Astrocyte of the cerebellum (primary cell): ENCODE results near the gene RASGRP3.

Experiments
- DNase-seq: peaks from one replicate; pipeline ENCODE4 v3.0.0-alpha.2; 2011; ENCODE audit warnings: low read depth
- H3K4me3 ChIP-seq: 2 replicates; pipeline ENCODE4 v1.5.1; 2011; ENCODE audit warnings: mild to moderate bottlenecking, low read depth, low read length, moderate library complexity
- in situ Hi-C: cut with HindIII; loops from 2 replicates; pipeline ENCODE4 v1.10.0; 2017; ENCODE audit warnings: low sequenced_read_pairs
- TF ChIP-seq, protein P1 (sequence below): IDR thresholded peaks from 2 replicates; pipeline ENCODE4 v1.5.1; 2012; ENCODE audit warnings: low read length, low read depth, moderate library complexity, mild to moderate bottlenecking; ENCODE audit errors: missing control alignments

RASGRP3 gene

DNA sequence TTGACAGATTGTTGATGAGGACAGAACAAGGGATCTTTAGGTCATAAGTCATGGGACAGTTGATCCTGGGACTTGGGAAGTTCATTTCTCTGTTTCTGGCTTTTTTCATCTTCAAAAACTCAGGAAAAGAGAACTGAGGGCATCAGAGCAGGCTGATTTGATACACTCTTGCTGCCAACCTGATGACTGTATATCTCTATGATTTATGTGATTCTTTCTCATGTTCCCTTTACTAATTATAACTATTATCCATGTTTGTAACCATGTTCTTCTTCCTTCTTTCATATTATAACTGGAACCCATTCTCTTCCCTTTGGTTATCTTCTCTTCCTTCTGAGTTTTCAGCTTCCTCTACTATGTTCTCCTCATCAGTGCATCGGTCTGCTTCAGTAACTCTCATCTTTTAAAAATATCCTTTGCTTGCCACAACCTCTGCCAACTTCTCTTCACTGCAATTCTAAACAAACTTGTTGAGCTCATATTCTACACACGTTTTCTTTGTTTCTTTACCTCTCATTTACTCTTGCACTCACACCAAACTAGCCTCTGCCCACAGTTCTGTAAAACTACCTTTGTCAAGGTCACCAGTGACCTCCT lies 13.5 kb downstream of the RASGRP3 start:
- in situ Hi-C loops: no loop called here
- DNase-seq: no peak
- TF ChIP-seq, protein P1, sequence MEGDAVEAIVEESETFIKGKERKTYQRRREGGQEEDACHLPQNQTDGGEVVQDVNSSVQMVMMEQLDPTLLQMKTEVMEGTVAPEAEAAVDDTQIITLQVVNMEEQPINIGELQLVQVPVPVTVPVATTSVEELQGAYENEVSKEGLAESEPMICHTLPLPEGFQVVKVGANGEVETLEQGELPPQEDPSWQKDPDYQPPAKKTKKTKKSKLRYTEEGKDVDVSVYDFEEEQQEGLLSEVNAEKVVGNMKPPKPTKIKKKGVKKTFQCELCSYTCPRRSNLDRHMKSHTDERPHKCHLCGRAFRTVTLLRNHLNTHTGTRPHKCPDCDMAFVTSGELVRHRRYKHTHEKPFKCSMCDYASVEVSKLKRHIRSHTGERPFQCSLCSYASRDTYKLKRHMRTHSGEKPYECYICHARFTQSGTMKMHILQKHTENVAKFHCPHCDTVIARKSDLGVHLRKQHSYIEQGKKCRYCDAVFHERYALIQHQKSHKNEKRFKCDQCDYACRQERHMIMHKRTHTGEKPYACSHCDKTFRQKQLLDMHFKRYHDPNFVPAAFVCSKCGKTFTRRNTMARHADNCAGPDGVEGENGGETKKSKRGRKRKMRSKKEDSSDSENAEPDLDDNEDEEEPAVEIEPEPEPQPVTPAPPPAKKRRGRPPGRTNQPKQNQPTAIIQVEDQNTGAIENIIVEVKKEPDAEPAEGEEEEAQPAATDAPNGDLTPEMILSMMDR: no peak
- no peak overlapping the region for H3K4me3 ChIP-seq

DNA sequence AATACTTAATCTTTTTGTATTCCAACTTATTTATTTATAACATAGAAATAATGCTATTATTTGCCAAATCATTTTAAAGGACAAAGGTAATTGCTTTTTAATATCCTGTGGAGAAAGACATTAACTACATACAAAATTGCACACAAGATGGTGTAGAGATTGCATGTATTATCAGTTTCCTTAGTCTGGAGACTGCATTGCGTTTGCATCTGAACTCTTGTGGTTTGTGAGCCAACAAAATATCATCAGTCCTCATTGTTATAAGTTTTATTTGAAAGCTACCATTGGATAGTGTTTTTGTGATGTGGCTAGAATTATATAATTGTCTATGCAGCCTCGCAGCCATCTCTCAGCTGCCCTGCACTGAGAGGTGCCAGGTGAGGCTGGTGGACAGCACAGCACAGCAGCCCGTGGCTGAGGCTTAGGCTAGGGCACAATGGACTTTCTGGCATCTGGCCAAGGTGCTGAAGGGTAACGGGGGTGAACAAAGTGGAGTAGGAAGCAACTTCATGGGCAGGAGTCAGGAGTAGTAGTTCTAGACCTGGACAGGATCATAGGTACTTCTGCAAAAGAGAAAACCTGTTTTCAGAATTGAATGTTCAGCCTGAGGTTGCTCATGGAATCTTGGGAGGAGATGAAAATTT lies 15.1 kb downstream of the RASGRP3 start:
- in situ Hi-C loops: no loop called here
- TF ChIP-seq, protein P1: no peak
- DNase-seq: no peak
- no peak overlapping the region for H3K4me3 ChIP-seq

DNA sequence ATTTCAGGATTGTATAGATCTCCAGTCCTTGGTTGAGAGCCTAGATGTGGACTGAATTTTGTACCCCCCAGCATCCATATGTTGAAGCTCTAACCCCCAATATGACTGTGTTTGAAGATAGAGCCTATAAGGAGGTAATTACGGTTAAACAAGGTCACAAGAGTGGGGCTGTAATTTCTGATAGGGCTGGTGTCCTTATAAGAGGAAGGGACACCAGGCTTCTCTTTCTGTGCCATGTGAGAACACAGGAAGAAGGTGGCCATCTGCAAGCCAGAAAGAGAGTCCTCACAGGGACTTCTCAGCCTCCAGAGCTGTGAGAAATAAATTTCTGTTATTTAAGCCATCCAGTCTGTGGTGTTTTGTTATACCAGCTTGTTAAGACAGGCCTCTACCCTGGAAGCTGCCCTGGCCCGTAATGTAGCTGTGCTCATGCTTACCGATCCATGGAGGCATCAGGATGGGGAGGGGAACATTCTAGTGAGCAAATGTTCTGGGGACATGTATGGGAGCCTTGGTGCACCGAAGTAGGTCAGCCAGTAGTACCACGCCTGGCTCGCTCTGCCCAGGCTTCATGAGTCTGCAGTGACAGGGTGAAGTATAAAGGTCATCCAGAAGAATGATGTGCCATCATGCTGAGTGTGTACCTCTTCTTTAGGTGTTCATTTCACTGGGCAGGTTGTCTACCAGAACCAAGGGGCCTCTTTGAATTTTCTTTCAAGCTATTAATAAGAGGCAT lies 16.1 kb downstream of the RASGRP3 start:
- no peak overlapping the region for H3K4me3 ChIP-seq
- no peak for DNase-seq
- TF ChIP-seq, protein P1: no peak
- in situ Hi-C loops: no loop called here

DNA sequence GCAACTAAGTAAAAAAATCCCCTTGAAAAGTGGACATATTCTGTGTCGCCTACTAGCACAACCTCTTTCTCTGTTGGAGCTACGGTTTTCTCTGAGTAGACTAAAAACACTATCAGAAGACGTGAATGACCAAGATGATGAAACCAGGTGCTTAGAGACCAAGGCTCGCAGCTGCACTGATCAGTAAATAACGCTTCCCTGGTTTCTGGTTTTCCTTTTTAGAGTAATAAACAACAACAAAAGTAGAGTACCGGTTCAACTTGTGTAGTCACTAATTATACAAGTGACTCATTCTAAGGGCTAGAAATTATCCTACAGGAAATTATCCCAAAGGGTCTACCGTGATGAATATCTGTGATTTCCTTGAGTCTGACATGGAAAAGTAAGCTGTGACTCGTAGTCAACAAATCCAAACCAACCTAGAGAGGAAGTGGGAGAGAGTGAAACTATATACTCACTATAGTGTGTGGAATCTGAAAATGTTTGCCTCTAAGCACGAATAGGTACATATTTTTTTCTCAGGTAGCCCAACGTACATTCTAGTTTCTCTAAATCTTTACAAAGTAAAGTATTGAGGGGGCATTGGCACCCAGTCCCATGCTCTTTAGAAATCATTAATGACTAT lies 17.8 kb downstream of the RASGRP3 start:
- no peak overlapping the region for H3K4me3 ChIP-seq
- in situ Hi-C loops: no loop called here
- TF ChIP-seq, protein P1: no peak
- DNase-seq: no peak

DNA sequence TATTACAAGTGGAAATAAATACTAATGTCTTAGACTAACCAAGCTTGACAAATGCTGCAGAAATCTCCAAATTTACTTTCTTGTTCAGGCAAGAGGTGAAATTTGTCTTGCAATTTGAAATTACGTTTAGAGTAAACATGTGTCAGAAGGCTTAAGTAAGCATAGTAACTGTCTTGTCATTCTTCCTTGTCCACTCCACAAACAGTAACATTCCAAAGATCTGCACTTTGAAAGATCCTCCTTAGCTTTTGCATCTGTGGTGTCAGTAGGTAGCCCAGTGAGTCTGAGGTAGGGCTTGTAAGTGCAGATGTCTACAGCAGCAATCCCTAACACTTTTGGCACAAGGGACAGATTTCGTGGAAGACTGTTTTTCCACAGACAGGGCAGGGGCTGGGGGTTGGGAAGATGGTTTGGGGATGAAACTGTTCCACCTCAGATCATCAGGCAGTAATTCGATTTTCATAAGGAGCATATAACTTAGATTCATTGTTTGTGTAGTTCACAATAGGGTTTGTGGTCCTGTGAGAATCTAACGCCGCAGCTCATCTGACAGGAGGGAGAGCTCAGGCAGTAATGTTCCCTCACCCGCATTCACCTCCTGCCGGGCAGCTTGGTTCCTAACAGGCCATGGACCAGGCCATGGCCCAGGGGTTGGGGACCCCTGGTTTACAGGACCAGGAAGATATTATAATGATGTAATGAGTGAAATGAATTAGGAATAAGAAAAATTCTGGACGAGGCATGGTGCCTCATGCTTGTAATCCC lies 18.6 kb downstream of the RASGRP3 start:
- no peak for DNase-seq
- in situ Hi-C loops: no loop called here
- no peak overlapping the region for H3K4me3 ChIP-seq
- TF ChIP-seq, protein P1: no peak

DNA sequence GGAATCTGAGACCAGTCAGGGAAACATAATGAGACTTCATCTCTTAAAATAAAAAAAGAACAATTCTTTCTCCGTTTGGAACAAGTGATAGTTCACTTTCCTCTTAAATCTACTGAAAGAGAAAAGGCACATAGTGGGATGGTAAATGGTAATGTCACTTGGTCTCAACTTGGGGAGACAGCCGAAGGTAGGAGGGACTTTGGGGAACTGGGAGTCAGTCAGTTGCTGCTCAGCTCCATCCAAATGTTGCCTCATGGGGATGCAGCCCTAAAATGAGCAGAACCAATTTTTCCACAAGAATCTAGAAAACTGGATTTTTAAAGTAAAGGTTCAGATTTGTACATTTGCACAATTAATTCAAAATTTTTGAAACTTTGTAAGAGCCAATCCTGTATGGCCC lies 19.2 kb downstream of the RASGRP3 start:
- TF ChIP-seq, protein P1: no peak
- DNase-seq: no peak
- in situ Hi-C loops: no loop called here
- H3K4me3 ChIP-seq: no peak overlapping the region
